Measurements from ENCODE around the gene DYNLT2B.
"Not testable (repeated sequence)": the region's sequence is repeated elsewhere in the genome, so short reads cannot be mapped to it uniquely, and the experiment has no call there.

The DYNLT2B gene

GRCh38 chr3:196323691-196324090, 5.7 kb upstream of the DYNLT2B start:
- peak; percentile 28 for DNase-seq

DNA sequence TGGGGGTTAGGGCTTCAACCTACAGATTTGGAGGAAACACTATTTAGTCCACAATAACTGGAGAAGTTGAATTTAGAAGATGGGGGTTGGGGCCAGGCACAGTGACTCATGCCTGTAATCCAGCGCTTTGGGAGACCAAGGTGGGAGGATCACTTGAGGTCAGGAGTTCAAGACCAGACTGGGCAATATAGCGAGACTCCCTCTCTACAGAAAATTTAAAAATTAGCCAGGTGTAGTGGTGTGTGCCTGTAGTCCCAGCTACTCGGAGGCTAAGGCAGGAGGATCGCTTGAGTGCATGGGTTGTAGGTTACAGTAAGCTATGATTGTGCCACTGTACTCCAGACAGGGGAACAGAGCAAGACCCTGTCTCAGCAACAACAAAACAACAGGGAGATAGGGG, 5.0 kb upstream of the DYNLT2B start:
- DNase-seq: no peak

GRCh38 chr3:196321162-196321561, 3.1 kb upstream of the DYNLT2B start:
- DNase-seq: no peak

DNA sequence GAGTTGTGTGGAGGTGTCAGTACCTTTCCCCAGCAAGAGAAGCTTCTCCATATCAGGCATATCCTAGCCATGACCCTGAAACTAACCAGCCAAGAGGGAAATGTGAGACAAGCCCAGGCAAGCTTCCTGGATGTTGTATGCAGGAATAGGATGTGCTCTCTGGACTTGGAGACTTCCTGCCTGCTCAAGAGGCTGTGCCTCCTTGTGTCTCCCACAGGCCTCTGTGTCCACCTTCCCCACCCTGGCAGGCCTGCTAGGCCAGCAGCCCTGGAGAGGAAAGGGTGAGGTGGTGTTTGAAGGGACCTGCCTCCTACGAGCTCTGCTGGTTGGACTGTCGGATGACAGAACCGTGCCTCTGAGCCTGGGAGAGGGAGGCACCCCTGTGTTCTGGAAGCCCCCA, 2.1 kb upstream of the DYNLT2B start:
- DNase-seq: no peak

DNA sequence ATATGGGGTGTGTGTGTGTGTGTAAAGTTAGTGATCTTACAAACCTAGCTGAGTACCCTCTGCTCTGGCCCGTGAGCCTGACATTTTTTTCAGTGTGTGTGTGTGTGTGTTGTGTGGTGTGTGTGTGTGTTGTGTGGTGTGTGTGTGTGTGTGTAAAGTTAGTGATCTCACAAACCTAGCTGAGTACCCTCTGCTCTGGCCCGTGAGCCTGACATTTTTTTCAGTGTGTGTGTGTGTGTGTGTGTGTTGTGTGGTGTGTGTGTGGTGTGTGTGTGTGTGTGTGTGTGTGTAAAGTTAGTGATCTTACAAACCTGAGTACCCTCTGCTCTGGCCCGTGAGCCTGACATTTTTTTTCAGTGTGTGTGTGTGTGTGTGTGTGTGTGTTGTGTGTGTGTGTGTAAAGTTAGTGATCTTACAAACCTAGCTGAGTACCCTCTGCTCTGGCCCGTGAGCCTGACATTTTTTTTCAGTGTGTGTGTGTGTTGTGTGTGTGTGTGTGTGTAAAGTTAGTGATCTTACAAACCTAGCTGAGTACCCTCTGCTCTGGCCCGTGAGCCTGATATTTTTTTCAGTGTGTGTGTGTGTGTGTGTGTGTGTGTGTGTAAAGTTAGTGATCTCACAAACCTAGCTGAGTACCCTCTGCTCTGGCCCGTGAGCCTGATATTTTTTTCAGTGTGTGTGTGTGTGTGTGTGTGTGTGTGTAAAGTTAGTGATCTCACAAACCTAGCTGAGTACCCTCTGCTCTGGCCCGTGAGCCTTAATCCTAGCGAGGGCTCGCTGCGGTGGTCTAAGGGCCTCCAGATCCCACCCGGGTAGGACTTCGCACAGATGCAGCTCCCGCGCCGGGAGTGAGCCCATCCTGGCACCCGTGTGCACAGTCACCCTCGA, 997 bp downstream of the DYNLT2B start:
- DNase-seq: not testable (repeated sequence)

GRCh38 chr3:196315821-196316220, 2.2 kb downstream of the DYNLT2B start:
- no peak for DNase-seq

- DNase-seq: no peak
These were observed 3.4 kb downstream of the DYNLT2B start for GRCh38 chr3:196314597-196314996.

- not testable (repeated sequence) for DNase-seq
These were observed 4.0 kb downstream of the DYNLT2B start for GRCh38 chr3:196314086-196314485.

DNA sequence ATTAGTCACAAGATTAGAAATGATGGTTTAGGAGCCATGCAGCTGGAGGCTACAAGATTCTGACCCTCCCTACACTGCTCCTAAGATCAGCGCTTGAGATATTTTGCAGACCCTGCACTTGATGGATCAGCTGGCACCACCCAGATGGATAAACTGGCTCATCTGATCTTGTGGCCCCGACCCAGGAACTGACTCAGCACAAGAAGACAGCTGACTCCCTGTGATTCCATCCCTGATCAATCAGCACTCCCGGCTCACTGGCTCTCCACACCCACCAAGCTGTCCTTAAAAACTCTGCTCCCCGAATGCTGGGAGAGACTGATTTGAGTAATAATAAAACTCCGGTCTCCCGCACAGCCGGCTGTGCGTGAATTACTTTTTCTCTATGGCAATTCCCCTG, 15.1 kb downstream of the DYNLT2B start:
- not testable (repeated sequence) for DNase-seq

GRCh38 chr3:196302551-196302950, 15.5 kb downstream of the DYNLT2B start:
- DNase-seq: not testable (repeated sequence)

- DNase-seq: no peak
These were observed 19.5 kb downstream of the DYNLT2B start for GRCh38 chr3:196298521-196298920.

GRCh38 chr3:196292286-196292923, 25.6 kb downstream of the DYNLT2B start:
- DNase-seq: no peak

GRCh38 chr3:196288141-196288460, 29.9 kb downstream of the DYNLT2B start:
- peak; percentile 68 for DNase-seq

DNA sequence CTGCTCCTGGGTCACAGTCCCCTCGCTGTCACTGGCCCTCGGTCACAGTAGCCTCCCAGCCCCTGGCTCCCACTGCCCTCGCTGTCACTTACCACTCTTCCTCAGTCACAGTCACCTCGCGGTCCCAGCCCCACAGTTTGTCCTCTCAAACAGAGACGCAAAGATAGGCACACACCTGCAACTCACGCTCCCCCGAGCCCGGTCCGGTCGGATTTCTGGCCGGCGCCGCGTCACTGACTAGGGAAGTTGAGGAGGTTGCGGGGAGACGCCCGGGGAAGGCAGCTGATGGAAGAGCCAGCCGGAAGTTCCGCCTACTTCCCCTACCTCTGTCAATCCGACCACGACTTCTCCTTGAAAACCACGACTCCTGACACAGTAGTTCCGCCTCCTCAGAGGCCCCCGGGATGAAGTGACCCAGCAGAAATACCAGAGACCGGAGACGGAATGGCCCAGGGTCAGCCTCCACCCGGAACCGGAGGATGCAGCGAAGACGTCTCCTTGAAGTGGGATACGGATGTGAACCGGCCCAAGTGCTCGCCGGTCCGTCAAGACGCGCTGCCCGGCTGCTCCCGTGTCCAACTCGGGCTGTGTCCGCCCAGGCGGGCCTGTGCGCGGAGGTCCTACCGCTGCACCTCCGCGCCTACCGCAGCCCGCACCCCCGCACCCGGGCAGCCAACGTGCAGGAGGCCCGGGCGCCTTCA, 30.4 kb downstream of the DYNLT2B start, which contains the start of gene PCYT1A:
Gene PCYT1A, minus strand, starts transcription at position 287 of the 701 bp plus-strand sequence. CDS start 17,195 bp downstream, outside the sequence.
- peak; percentile 94 for DNase-seq

- no peak for DNase-seq
These were observed 31.0 kb downstream of the DYNLT2B start for GRCh38 chr3:196287090-196287439.

GRCh38 chr3:196284396-196284795, 33.6 kb downstream of the DYNLT2B start:
- DNase-seq: no peak

- DNase-seq: no peak
These were observed 36.1 kb downstream of the DYNLT2B start for GRCh38 chr3:196281962-196282361.

GRCh38 chr3:196280689-196281440, 37.2 kb downstream of the DYNLT2B start:
- no peak for DNase-seq

- DNase-seq: no peak
These were observed 42.9 kb downstream of the DYNLT2B start for GRCh38 chr3:196275126-196275525.

GRCh38 chr3:196274585-196274984, 43.5 kb downstream of the DYNLT2B start:
- DNase-seq: no peak

GRCh38 chr3:196273655-196274054, 44.4 kb downstream of the DYNLT2B start:
- DNase-seq: no peak

DNA sequence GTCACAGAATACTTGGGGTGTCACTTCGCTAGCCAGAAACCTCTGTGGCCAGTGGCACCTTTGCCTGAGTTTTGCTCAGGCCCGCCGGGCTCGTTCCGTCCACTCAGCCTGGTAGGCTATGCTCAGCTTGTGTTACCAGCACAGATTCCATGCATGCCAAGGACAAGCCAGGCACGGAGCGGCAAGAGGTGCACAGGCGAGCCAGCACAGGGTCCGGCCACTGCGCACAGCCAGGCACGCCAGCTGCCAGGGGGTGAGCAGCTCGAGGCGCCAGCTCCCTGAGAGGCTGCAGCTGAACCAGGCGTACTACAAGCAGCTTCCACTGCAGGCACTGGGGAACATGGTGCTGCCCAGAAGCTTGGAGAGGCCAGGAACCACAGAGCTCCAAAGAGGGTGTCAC, 45.2 kb downstream of the DYNLT2B start:
- DNase-seq: no peak

GRCh38 chr3:196270499-196270898, 47.5 kb downstream of the DYNLT2B start:
- DNase-seq: no peak
